H9 (cell line): Measurements from ENCODE around the gene HOXD4. TPM values are rescaled to one million over a fixed set of nuclear protein-coding genes. Genes with fewer than 3 reads are reported as not detected.

Source experiments
- DNase-seq: peaks from one replicate; pipeline ENCODE4 v3.0.0-alpha.2; 2017
- H2AFZ ChIP-seq: one replicate; pipeline ENCODE4 v1.6.1; 2013; ENCODE audit warnings: mild to moderate bottlenecking, low read length, control low read depth, moderate library complexity
- H2AK5ac ChIP-seq: 2 replicates; pipeline ENCODE4 v1.6.1; 2013; ENCODE audit warnings: low read length, control low read depth, mixed read lengths; ENCODE audit not compliant: insufficient read length
- H2BK120ac ChIP-seq: one replicate; pipeline ENCODE4 v1.6.1; 2013; ENCODE audit warnings: low read depth, mild to moderate bottlenecking, low read length, control low read depth, inconsistent platforms; ENCODE audit not compliant: poor library complexity, severe bottlenecking
- H2BK12ac ChIP-seq: 2 replicates; pipeline ENCODE4 v1.6.1; 2013; ENCODE audit warnings: low read length, control low read depth, mixed read lengths, low read depth; ENCODE audit not compliant: insufficient read length
- H2BK15ac ChIP-seq: 2 replicates; pipeline ENCODE4 v1.6.1; 2013; ENCODE audit warnings: low read depth, low read length, control low read depth
- H2BK20ac ChIP-seq: one replicate; pipeline ENCODE4 v1.6.1; 2013; ENCODE audit warnings: low read depth, mild to moderate bottlenecking, low read length, control low read depth, inconsistent platforms; ENCODE audit not compliant: poor library complexity, severe bottlenecking
- H2BK5ac ChIP-seq: 2 replicates; pipeline ENCODE4 v1.6.1; 2013; ENCODE audit warnings: low read length, control low read depth, mixed read lengths; ENCODE audit not compliant: insufficient read length
- H3K14ac ChIP-seq: 2 replicates; pipeline ENCODE4 v1.6.1; 2013; ENCODE audit warnings: low read length, control low read depth; ENCODE audit not compliant: insufficient read depth
- H3K18ac ChIP-seq: 2 replicates; pipeline ENCODE4 v1.6.1; 2013; ENCODE audit warnings: low read depth, mild to moderate bottlenecking, mixed read lengths, low read length, control low read depth; ENCODE audit not compliant: insufficient read length
- H3K23ac ChIP-seq: 2 replicates; pipeline ENCODE4 v1.6.1; 2013; ENCODE audit warnings: low read length, control low read depth, mixed read lengths, low read depth; ENCODE audit not compliant: insufficient read length
- H3K23me2 ChIP-seq: 2 replicates; pipeline ENCODE4 v1.6.1; 2013; ENCODE audit warnings: low read depth, mild to moderate bottlenecking, mixed read lengths, low read length, control low read depth; ENCODE audit not compliant: insufficient read length, poor library complexity, severe bottlenecking
- H3K27ac ChIP-seq: 2 replicates; pipeline ENCODE4 v1.5.1; 2013; ENCODE audit warnings: low read length, control low read depth, mixed read lengths, low read depth; ENCODE audit not compliant: insufficient read length
- H3K27me3 ChIP-seq: 2 replicates; pipeline ENCODE4 v1.6.1; 2013; ENCODE audit warnings: low read length, control low read depth, inconsistent platforms; ENCODE audit not compliant: insufficient read depth
- H3K4ac ChIP-seq: 2 replicates; pipeline ENCODE4 v1.6.1; 2013; ENCODE audit warnings: low read depth, mild to moderate bottlenecking, control low read depth, inconsistent platforms, low read length, moderate library complexity
- H3K4me1 ChIP-seq: 2 replicates; pipeline ENCODE4 v1.6.1; 2013; ENCODE audit warnings: low read length, control low read depth, inconsistent platforms; ENCODE audit not compliant: insufficient read depth
- H3K4me2 ChIP-seq: 2 replicates; pipeline ENCODE4 v1.6.1; 2013; ENCODE audit warnings: low read length, control low read depth, mixed read lengths; ENCODE audit not compliant: insufficient read length, insufficient read depth
- H3K56ac ChIP-seq: 2 replicates; pipeline ENCODE4 v1.6.1; 2013; ENCODE audit warnings: low read depth, mild to moderate bottlenecking, mixed read lengths, low read length, control low read depth; ENCODE audit not compliant: insufficient read length
- H3K79me1 ChIP-seq: 2 replicates; pipeline ENCODE4 v1.6.1; 2013; ENCODE audit warnings: low read depth, mild to moderate bottlenecking, moderate library complexity, low read length, control low read depth, inconsistent platforms; ENCODE audit not compliant: insufficient read depth, poor library complexity, severe bottlenecking
- H3K79me2 ChIP-seq: 2 replicates; pipeline ENCODE4 v1.6.1; 2013; ENCODE audit warnings: low read length, control low read depth, inconsistent platforms; ENCODE audit not compliant: insufficient read depth
- H3K9ac ChIP-seq: 2 replicates; pipeline ENCODE4 v1.6.1; 2013; ENCODE audit warnings: low read length, control low read depth, mixed read lengths; ENCODE audit not compliant: insufficient read length; ENCODE audit errors: extremely low read depth
- H3K9me3 ChIP-seq: one replicate; pipeline ENCODE4 v1.6.1; 2013; ENCODE audit warnings: low read depth, low read length, inconsistent platforms; ENCODE audit not compliant: control insufficient read depth
- H3T11ph ChIP-seq: one replicate; pipeline ENCODE4 v1.6.1; 2013; ENCODE audit warnings: mild to moderate bottlenecking, low read length, control low read depth, inconsistent platforms
- H4K20me1 ChIP-seq: one replicate; pipeline ENCODE4 v1.6.1; 2013; ENCODE audit not compliant: control insufficient read depth, insufficient read length, insufficient read depth
- H4K5ac ChIP-seq: 2 replicates; pipeline ENCODE4 v1.6.1; 2013; ENCODE audit warnings: low read depth, mild to moderate bottlenecking, mixed read lengths, low read length, control low read depth; ENCODE audit not compliant: insufficient read length
- H4K8ac ChIP-seq: replicated peaks from 2 replicates; pipeline ENCODE4 v1.6.1; 2013; ENCODE audit warnings: low read length, control low read depth, mixed read lengths, low read depth; ENCODE audit not compliant: insufficient read length
- H4K91ac ChIP-seq: 2 replicates; pipeline ENCODE4 v1.6.1; 2013; ENCODE audit warnings: low read depth, mild to moderate bottlenecking, moderate library complexity, mixed read lengths, low read length, control low read depth; ENCODE audit not compliant: insufficient read length
- H3K27ac Mint-ChIP-seq, 3 experiments: 2 replicates in 2 of 3; 3 replicates in 1 of 3; pipeline ENCODE4 v1.8.0; 2020 to 2021; ENCODE audit warnings: mixed read lengths in 3 of 3, mild to moderate bottlenecking in 1 of 3, moderate library complexity in 1 of 3
- H3K27me3 Mint-ChIP-seq: 2 replicates; pipeline ENCODE4 v1.8.0; 2021; ENCODE audit warnings: low read depth, mild to moderate bottlenecking, moderate library complexity, mixed read lengths
- H3K36me3 Mint-ChIP-seq, 3 experiments: 2 replicates in 2 of 3; 3 replicates in 1 of 3; pipeline ENCODE4 v1.8.0; 2020 to 2021; ENCODE audit warnings: low read depth in 3 of 3, mixed read lengths in 3 of 3; ENCODE audit not compliant: insufficient read depth in 1 of 3
- H3K4me1 Mint-ChIP-seq, 2 experiments: 2 replicates each; pipeline ENCODE4 v1.8.0; 2020; ENCODE audit warnings: mixed read lengths in 2 of 2
- H3K4me3 Mint-ChIP-seq, 2 experiments: 2 replicates in 1 of 2; 3 replicates in 1 of 2; pipeline ENCODE4 v1.8.0; 2020 to 2021; ENCODE audit warnings: mild to moderate bottlenecking in 2 of 2, mixed read lengths in 2 of 2, moderate library complexity in 1 of 2
- H3K9me3 Mint-ChIP-seq, 2 experiments: 2 replicates in 1 of 2; 3 replicates in 1 of 2; pipeline ENCODE4 v1.8.0; 2020; ENCODE audit warnings: mild to moderate bottlenecking in 2 of 2, mixed read lengths in 2 of 2, moderate library complexity in 1 of 2
- WGBS: extraction: QIAGEN DNeasy Blood & Tissue Kit; methylation state at CpG from one replicate; pipeline ENCODE4 v1.1.7; 2013; ENCODE audit warnings: missing lambda C conversion rate, low lambda C conversion rate, mixed read lengths; ENCODE audit not compliant: insufficient read length; ENCODE audit errors: extremely low coverage; 5-methylcytosine and 5-hydroxymethylcytosine counted together
- total RNA-seq: library from RNA; stranded (reverse); gene quantifications from 2 replicates; pipeline ENCODE4 v1.2.1, GENCODE V29; 2021
- TF ChIP-seq, protein P1 (sequence below): fragments of 200-600 bp; sonication (generic); conservative IDR thresholded peaks from 3 replicates; pipeline ENCODE4 v1.8.0; 2021; ENCODE audit warnings: antibody characterized with exemption, mild to moderate bottlenecking

The HOXD4 gene
- total RNA-seq, 1 experiment from 2014 or later = not detected

DNA sequence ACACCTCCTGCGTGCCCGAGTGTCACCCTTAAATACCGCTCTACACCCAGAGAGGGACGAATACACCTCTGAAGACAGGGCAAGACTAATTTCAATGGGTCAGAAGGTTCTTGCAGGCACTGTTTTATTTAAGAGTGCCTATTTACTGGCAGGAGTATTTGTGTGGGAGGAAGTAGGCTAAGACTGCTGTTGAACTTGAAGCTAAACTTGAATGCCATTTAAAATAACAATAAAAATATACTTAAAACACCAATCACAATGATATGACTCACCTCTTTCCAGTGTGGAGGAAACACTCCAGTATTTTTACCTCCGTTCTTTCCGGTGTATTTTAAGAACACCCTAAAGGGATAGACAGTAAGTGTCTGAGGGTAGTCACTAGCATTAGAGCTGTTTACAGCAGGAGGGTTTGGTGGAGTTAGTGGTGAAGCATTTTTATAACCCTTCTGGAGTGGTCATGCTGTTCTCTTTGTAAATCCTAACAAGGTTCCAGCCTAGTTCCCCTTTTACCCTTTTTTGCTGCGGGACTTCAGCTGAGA is 27.5 kb downstream of the HOXD4 start:
- no peak overlapping the region for H3K4me2 ChIP-seq
- H4K8ac ChIP-seq = no peak overlapping the region
- peaks cover 100% of the 10 kb centered on the region for H3K27me3 Mint-ChIP-seq
- H3K18ac ChIP-seq = no peak overlapping the region
- no peak overlapping the region for H2AK5ac ChIP-seq
- H3K23me2 ChIP-seq = no peaks in the 10 kb centered on the region
- no peak overlapping the region for H3K4ac ChIP-seq
- H2BK20ac ChIP-seq = no peak overlapping the region
- WGBS = no CpG with 5 or more reads among the region's 7 CpGs
- no peak overlapping the region for H3K9ac ChIP-seq
- no peak overlapping the region for H3K56ac ChIP-seq
- H3K4me3 Mint-ChIP-seq = peak overlapping the region in 1 of 2 experiments; percentile 49; a peak in 1 of 5 replicates
- H3K4me1 ChIP-seq = no peaks in the 10 kb centered on the region
- peaks cover 92% of the 10 kb centered on the region for H3K27me3 ChIP-seq
- H2AFZ ChIP-seq = no peak overlapping the region
- no peaks in the 10 kb centered on the region for H3K9me3 ChIP-seq
- H4K5ac ChIP-seq = no peak overlapping the region
- no peak overlapping the region for H4K91ac ChIP-seq
- no peaks in the 10 kb centered on the region for H4K20me1 ChIP-seq
- no peaks in the 10 kb centered on the region for H3K79me2 ChIP-seq
- H3K4me1 Mint-ChIP-seq = peaks cover 32 to 37% of the 10 kb centered on the region in 2 experiments
- H3K79me1 ChIP-seq = no peaks in the 10 kb centered on the region
- no peak for DNase-seq
- no peak overlapping the region for H3K27ac Mint-ChIP-seq
- no peak overlapping the region for H2BK5ac ChIP-seq
- H2BK15ac ChIP-seq = no peak overlapping the region
- H3K27ac ChIP-seq = no peak overlapping the region
- H2BK12ac ChIP-seq = no peak overlapping the region
- no peak overlapping the region for H3K23ac ChIP-seq
- peaks cover 3 to 8% of the 10 kb centered on the region in 2 experiments; a peak in 4 of 5 replicates for H3K9me3 Mint-ChIP-seq
- H3K36me3 Mint-ChIP-seq = peaks cover 0 to 6% (median 0%) of the 10 kb centered on the region in 3 experiments; a peak in 2 of 7 replicates
- H2BK120ac ChIP-seq = no peak overlapping the region
- no peak overlapping the region for H3K14ac ChIP-seq
- TF ChIP-seq, protein P1, sequence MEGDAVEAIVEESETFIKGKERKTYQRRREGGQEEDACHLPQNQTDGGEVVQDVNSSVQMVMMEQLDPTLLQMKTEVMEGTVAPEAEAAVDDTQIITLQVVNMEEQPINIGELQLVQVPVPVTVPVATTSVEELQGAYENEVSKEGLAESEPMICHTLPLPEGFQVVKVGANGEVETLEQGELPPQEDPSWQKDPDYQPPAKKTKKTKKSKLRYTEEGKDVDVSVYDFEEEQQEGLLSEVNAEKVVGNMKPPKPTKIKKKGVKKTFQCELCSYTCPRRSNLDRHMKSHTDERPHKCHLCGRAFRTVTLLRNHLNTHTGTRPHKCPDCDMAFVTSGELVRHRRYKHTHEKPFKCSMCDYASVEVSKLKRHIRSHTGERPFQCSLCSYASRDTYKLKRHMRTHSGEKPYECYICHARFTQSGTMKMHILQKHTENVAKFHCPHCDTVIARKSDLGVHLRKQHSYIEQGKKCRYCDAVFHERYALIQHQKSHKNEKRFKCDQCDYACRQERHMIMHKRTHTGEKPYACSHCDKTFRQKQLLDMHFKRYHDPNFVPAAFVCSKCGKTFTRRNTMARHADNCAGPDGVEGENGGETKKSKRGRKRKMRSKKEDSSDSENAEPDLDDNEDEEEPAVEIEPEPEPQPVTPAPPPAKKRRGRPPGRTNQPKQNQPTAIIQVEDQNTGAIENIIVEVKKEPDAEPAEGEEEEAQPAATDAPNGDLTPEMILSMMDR = no peak
- H3T11ph ChIP-seq = no peak overlapping the region
